Aorta (tissue), 5 donors: ENCODE measurements around the gene ZW10. TPM values are rescaled to one million over a fixed set of nuclear protein-coding genes. Genes with fewer than 3 reads are reported as not detected.
"Not testable (repeated sequence)": the region's sequence is repeated elsewhere in the genome, so short reads cannot be mapped to it uniquely, and the experiment has no call there.

Experiments
- ATAC-seq: fragments of 200-7000 bp; cut with Tn5 transposase; one replicate; pipeline ENCODE4 v1.9.1; 2022; ENCODE audit warnings: moderate library complexity; ENCODE audit not compliant: low FRiP score
- DNase-seq, 2 donors: peaks; one replicate each; pipeline ENCODE4 v3.0.0-alpha.2; 2020
- H3K27ac ChIP-seq, 2 donors: one replicate each; pipeline ENCODE4 v1.5.1; 2013; ENCODE audit warnings: low read length in 2 of 2, mild to moderate bottlenecking in 2 of 2, moderate library complexity in 2 of 2, control low read depth in 1 of 2, inconsistent platforms in 1 of 2, low read depth in 1 of 2
- H3K27me3 ChIP-seq, 2 donors: one replicate each; pipeline ENCODE4 v1.6.1; 2013; ENCODE audit warnings: control low read depth in 1 of 2, low read length in 1 of 2, mild to moderate bottlenecking in 1 of 2, moderate library complexity in 1 of 2; ENCODE audit not compliant: insufficient read depth in 2 of 2, control insufficient read depth in 1 of 2
- H3K36me3 ChIP-seq, 2 donors: one replicate each; pipeline ENCODE4 v1.6.1; 2013; ENCODE audit warnings: control low read depth in 1 of 2, low read length in 1 of 2, mild to moderate bottlenecking in 1 of 2; ENCODE audit not compliant: insufficient read depth in 2 of 2, control insufficient read depth in 1 of 2
- H3K4me1 ChIP-seq, 2 donors: one replicate each; pipeline ENCODE4 v1.6.1; 2013; ENCODE audit warnings: low read length in 2 of 2, control low read depth in 1 of 2, mild to moderate bottlenecking in 1 of 2, moderate library complexity in 1 of 2; ENCODE audit not compliant: insufficient read depth in 2 of 2, control insufficient read depth in 1 of 2
- H3K4me3 ChIP-seq, 2 donors: one replicate each; pipeline ENCODE4 v1.5.1; 2013; ENCODE audit warnings: low read length in 2 of 2, control low read depth in 1 of 2, mild to moderate bottlenecking in 1 of 2
- H3K9me3 ChIP-seq: one replicate; pipeline ENCODE4 v1.6.1; 2013; ENCODE audit warnings: mild to moderate bottlenecking, low read length; ENCODE audit not compliant: control insufficient read depth
- WGBS, 2 donors: extraction: QIAGEN DNeasy Blood & Tissue Kit; methylation state at CpG; one replicate each; pipeline ENCODE4 v1.1.7; 2013; 5-methylcytosine and 5-hydroxymethylcytosine counted together
- intact Hi-C, 2 donors: fragments of 100-400 bp; cut with DNase I; formaldehyde crosslinking; loops; one replicate each; pipeline versions ENCODE4 v1.14.2 to v1.15.0; 2022
- polyA plus RNA-seq, 2 donors: library from polyadenylated mRNA; stranded (reverse); fragments of 200-250 nt; gene quantifications; one replicate each; pipeline ENCODE4 v1.2.3, GENCODE V29; 2013
- total RNA-seq, 2 donors: library from RNA; stranded (reverse); fragmentation: NEBNext Ultra II Directional; extraction: Animal tissue kit (Norgen Biotek cat#: 25700); gene quantifications; one replicate each; pipeline ENCODE4 v1.2.1, GENCODE V29; 2021
- donor health status: healthy with polysubstance abuse.
- donor health status: Bipolar disorder and iron deficiency.
- donor health status: DM: no; HTN: no; CAD: no.
- donor health status: DM: no; HTN: no; CAD: no.
- donor health status: DM: yes; HTN: yes; CAD: no.

The ZW10 gene
- total and polyA plus RNA-seq, 4 donors: 6.4 to 12.0 (median 9.4) TPM

- 0 to 2% methylated on average over 1 of the region's 1 CpG for WGBS, 2 donors
- H3K9me3 ChIP-seq: no peaks in the 10 kb centered on the region
- DNase-seq (no peak), ATAC-seq (no peak)
- H3K27me3 ChIP-seq: no peaks in the 10 kb centered on the region
- intact Hi-C loops: no loop called here
- peak overlapping the region in 1 of 2 donors; percentile 65 for H3K4me3 ChIP-seq
- no peak overlapping the region for H3K27ac ChIP-seq
- H3K4me1 ChIP-seq: peaks cover 0 to 4% of the 10 kb centered on the region in 2 donors
- H3K36me3 ChIP-seq: no peaks in the 10 kb centered on the region
Measured at GRCh38 chr11:113774174-113774503, 647 bp upstream of the ZW10 start.

DNA sequence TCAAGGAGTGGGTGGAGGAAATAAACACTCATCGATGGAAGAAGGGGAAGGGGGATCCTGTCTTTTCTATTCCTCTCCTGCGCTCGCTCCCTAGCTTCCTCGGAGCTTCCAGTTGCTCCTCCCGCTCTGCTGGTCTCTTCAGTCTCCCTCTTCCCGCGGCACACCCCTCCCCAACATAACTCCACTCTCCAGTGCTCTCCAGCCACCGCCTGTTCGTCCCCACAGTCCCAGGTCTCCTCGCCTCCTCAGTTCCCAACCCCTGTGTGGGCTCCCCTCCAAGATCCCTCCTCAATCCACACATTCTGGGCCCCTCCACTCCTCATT, 438 bp downstream of the ZW10 start:
- no peaks in the 10 kb centered on the region for H3K27me3 ChIP-seq
- H3K9me3 ChIP-seq: no peaks in the 10 kb centered on the region
- H3K36me3 ChIP-seq: no peaks in the 10 kb centered on the region
- peaks cover 0 to 4% of the 10 kb centered on the region in 2 donors for H3K4me1 ChIP-seq
- DNase-seq (peak in 1 of 2 donors; percentile 57), ATAC-seq (peak; percentile 64)
- intact Hi-C loops: no loop called here
- H3K27ac ChIP-seq: peak overlapping the region in 1 of 2 donors; percentile 20
- H3K4me3 ChIP-seq: peak overlapping the region; percentile 61 to 82
- WGBS, 2 donors: 1 to 2% methylated on average over 10 of the region's 10 CpGs

GRCh38 chr11:113771964-113772363, 1.5 kb downstream of the ZW10 start:
- intact Hi-C loops: no loop called here
- H3K27me3 ChIP-seq: no peaks in the 10 kb centered on the region
- H3K4me1 ChIP-seq: peaks cover 0 to 4% of the 10 kb centered on the region in 2 donors
- ATAC-seq (no peak), DNase-seq (no peak)
- 77 to 94% methylated on average over 3 of the region's 3 CpGs for WGBS, 2 donors
- no peak overlapping the region for H3K27ac ChIP-seq
- no peaks in the 10 kb centered on the region for H3K9me3 ChIP-seq
- H3K4me3 ChIP-seq: no peak overlapping the region
- H3K36me3 ChIP-seq: no peaks in the 10 kb centered on the region

DNA sequence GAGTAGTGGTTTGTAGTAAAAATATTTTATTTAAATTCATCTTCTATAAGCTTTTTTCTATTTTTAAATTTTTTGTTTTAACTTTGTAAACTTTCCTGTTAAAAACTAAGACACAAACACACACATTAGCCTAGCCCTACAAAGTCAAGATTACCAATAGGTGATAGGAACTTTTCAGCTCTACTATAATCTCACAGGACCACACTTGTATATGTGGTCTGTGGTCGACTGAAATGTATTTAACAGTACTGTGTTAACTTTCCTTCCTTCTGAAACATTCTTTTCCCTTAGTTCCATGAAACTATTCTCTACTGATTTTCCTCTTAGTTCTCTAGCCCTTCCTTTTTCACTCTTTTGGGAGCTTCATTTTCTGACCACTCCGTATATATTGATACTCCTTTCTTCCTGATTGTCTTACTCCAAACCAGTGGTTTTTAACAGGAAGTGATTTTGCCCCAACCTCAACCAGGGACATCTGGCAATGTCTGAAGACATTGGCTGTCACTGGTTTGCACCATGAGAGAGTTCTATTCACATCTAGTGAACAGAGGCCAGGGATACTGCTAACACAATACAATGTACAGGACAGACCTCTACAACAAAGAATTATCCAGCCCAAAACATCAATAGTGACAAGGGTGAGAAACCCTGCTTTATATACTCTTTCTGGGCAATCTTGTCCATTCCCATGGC, 8.8 kb downstream of the ZW10 start:
- ATAC-seq (no peak), DNase-seq (no peak)
- no peaks in the 10 kb centered on the region for H3K9me3 ChIP-seq
- no peak overlapping the region for H3K27ac ChIP-seq
- intact Hi-C loops: no loop called here
- no peaks in the 10 kb centered on the region for H3K4me1 ChIP-seq
- 89 to 93% methylated on average over 2 of the region's 2 CpGs for WGBS, 2 donors
- peaks cover 1 to 3% of the 10 kb centered on the region in 2 donors for H3K36me3 ChIP-seq
- no peaks in the 10 kb centered on the region for H3K27me3 ChIP-seq
- no peak overlapping the region for H3K4me3 ChIP-seq

DNA sequence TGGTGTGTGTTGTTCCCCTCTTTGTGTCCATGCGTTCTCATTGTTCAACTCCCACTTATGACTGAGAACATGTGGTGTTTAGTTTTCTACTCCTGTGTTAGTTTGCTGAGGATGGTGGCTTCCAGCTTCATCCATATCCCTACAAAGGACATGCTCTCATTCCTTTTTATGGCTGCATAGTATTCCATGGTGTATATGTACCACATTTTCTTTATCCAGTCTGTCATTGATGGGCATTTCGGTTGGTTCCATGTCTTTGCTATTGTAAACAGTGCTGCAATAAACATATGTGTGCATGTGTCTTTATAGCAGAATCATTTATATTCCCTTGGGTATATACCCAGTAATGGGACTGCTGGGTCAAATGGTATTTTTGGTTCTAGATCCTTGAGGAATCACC, 10.5 kb downstream of the ZW10 start:
- intact Hi-C loops, H3K36me3 ChIP-seq: not testable (repeated sequence)

DNA sequence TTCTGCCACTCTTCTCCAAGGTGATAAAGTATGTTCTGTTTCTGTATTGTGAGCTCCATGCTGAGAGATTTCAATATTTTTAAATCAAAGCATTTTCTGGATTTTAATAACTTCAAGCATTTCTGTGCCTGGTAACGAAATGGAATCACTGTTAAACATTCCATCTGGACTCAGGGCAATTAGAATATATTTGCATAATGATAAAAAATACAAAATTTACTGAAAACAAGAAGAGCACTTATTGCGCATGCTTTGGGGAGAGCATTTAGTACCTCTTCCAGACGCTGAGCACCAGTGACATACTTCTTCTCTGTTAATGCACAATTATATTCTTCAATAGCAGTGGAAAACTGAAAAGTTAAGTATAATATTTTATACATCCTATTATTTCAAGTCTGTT, 13.3 kb downstream of the ZW10 start:
- H3K9me3 ChIP-seq: no peaks in the 10 kb centered on the region
- H3K36me3 ChIP-seq: peaks cover 5 to 11% of the 10 kb centered on the region in 2 donors
- ATAC-seq (no peak), DNase-seq (no peak)
- H3K27ac ChIP-seq: no peak overlapping the region
- H3K4me3 ChIP-seq: no peak overlapping the region
- intact Hi-C loops: no loop called here
- H3K27me3 ChIP-seq: no peaks in the 10 kb centered on the region
- WGBS, 2 donors: 91 to 93% methylated on average over 3 of the region's 3 CpGs
- no peaks in the 10 kb centered on the region for H3K4me1 ChIP-seq

More for the DNA sequence above, 10.5 kb downstream of the ZW10 start:
- ATAC-seq, H3K27ac ChIP-seq, H3K4me1 ChIP-seq, H3K4me3 ChIP-seq, DNase-seq, H3K27me3 ChIP-seq, H3K9me3 ChIP-seq: not testable (repeated sequence)
- 92 to 99% methylated on average over 2 of the region's 2 CpGs for WGBS, 2 donors

DNA sequence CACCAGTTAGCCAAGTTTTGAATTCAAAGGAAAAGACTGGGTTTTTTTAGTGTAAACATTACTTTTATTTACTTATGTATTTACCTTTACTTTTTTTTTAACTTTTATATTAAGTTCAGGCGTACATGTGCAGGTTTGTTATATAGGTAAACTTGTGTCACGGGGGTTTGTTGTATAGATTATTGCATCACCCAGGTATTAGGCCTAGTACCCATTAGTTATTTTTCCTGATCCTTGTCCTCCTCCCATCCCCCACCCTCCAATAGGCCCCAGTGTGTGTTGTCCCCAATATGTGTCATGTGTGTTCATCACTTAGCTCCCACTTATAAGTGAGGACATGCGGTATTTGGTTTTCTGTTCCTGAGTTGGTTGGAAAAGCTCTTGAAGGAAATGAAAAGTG, 20.6 kb downstream of the ZW10 start:
- no peak overlapping the region for H3K27ac ChIP-seq
- no peak overlapping the region for H3K4me3 ChIP-seq
- H3K4me1 ChIP-seq: no peaks in the 10 kb centered on the region
- no peaks in the 10 kb centered on the region for H3K9me3 ChIP-seq
- DNase-seq: no peak
- WGBS, 2 donors: 95 to 99% methylated on average over 3 of the region's 3 CpGs
- ATAC-seq: no peak
- intact Hi-C loops: no loop called here
- peaks cover 3 to 4% of the 10 kb centered on the region in 2 donors for H3K36me3 ChIP-seq
- H3K27me3 ChIP-seq: no peaks in the 10 kb centered on the region

DNA sequence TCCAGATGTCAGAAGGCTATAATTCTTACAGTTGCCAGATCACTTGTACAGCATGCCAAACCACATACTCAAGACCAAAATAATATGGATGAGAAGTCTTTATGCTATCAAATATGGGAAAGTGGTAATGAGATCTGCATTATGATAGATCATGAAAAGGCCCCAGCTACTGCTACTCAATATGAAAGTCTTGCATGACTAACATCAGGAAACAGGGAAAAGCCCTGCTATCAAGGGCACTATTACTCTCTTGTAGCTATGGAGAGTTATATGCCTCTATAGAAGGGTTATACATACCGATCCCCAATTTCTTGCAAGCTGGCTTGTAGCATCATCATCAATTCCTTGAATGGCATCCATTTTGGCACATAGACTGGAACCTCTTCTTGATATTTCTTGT, 37.2 kb downstream of the ZW10 start:
- no peak for DNase-seq
- no peaks in the 10 kb centered on the region for H3K27me3 ChIP-seq
- 97% methylated on average over 1 of the region's 1 CpG for WGBS, 2 donors
- no peak overlapping the region for H3K4me3 ChIP-seq
- H3K27ac ChIP-seq: no peak overlapping the region
- ATAC-seq: no peak
- peaks cover 3 to 9% of the 10 kb centered on the region in 2 donors for H3K36me3 ChIP-seq
- no peaks in the 10 kb centered on the region for H3K4me1 ChIP-seq
- H3K9me3 ChIP-seq: no peaks in the 10 kb centered on the region
- intact Hi-C loops: no loop called here

GRCh38 chr11:113732092-113732491, 41.4 kb downstream of the ZW10 start:
- Histone ChIP-seq H3K4me3 (no peak overlapping the region), H3K9me3 (no peaks in the 10 kb centered on the region), H3K4me1 (peaks cover 0 to 2% of the 10 kb centered on the region in 2 donors), H3K36me3 (peaks cover 3 to 6% of the 10 kb centered on the region in 2 donors), H3K27me3 (no peaks in the 10 kb centered on the region), H3K27ac (no peak overlapping the region)
- ATAC-seq (no peak), DNase-seq (no peak)
- intact Hi-C loops: loop anchor here in 1 of 2 donors (5.0 kb wide), 1 partner anchor 205 kb away; no protein-coding TSS in a partner anchor
- WGBS, 2 donors: 88 to 94% methylated on average over 4 to 5 of the region's 5 CpGs
